ENCODE measurements around the gene CEACAM8.
A peak's percentile ranks its signal among the peaks of the same experiment; 100 is the strongest.
"Not testable (repeated sequence)": the region's sequence is repeated elsewhere in the genome, so short reads cannot be mapped to it uniquely, and the experiment has no call there.

Gene CEACAM8

GRCh38 chr19:42594617-42595489 lies at the start of gene CEACAM8:
TSS of gene CEACAM8 (minus strand) at chr19:42594924. CDS start at chr19:42594828, 96 bp downstream.
- no peak for DNase-seq

- not testable (repeated sequence) for DNase-seq
Observed at GRCh38 chr19:42639324-42640092, 44.8 kb upstream of the CEACAM8 start.

GRCh38 chr19:42635233-42635539 lies 40.5 kb upstream of the CEACAM8 start:
- no peak for DNase-seq

GRCh38 chr19:42634409-42635232 lies 39.9 kb upstream of the CEACAM8 start:
- DNase-seq, result peak; percentile 11

- DNase-seq, result no peak
Observed at GRCh38 chr19:42629191-42629590, 34.5 kb upstream of the CEACAM8 start.

- DNase-seq, result no peak
Observed at GRCh38 chr19:42628411-42629140, 33.9 kb upstream of the CEACAM8 start.

- no peak for DNase-seq
Observed at GRCh38 chr19:42627916-42628315, 33.2 kb upstream of the CEACAM8 start.

- no peak for DNase-seq
Observed at GRCh38 chr19:42626181-42626580, 31.5 kb upstream of the CEACAM8 start.

- no peak for DNase-seq
Observed at GRCh38 chr19:42619271-42619670, 24.5 kb upstream of the CEACAM8 start.

- no peak for DNase-seq
Observed at GRCh38 chr19:42613666-42614065, 18.9 kb upstream of the CEACAM8 start.

GRCh38 chr19:42610401-42610915 lies 15.7 kb upstream of the CEACAM8 start:
- not testable (repeated sequence) for DNase-seq

GRCh38 chr19:42606660-42607351 lies 12.1 kb upstream of the CEACAM8 start:
- peak; percentile 40 for DNase-seq

- no peak for DNase-seq
Observed at GRCh38 chr19:42601811-42602443, 7.2 kb upstream of the CEACAM8 start.

- peak; percentile 25 for DNase-seq
Observed at GRCh38 chr19:42596391-42597072, 1.8 kb upstream of the CEACAM8 start.

GRCh38 chr19:42595550-42596172 lies 937 bp upstream of the CEACAM8 start:
- DNase-seq, result no peak

GRCh38 chr19:42589792-42590191 lies 4.9 kb downstream of the CEACAM8 start:
- DNase-seq, result no peak

GRCh38 chr19:42584466-42584865 lies 10.3 kb downstream of the CEACAM8 start:
- no peak for DNase-seq

GRCh38 chr19:42577016-42577415 lies 17.7 kb downstream of the CEACAM8 start:
- no peak for DNase-seq

GRCh38 chr19:42576241-42576640 lies 18.5 kb downstream of the CEACAM8 start:
- no peak for DNase-seq

- no peak for DNase-seq
Observed at GRCh38 chr19:42573642-42574041, 21.1 kb downstream of the CEACAM8 start.

Data from CD4-positive, alpha-beta T cell treated with Interleukin-17A for 1 hour (primary cell).